Measurements from ENCODE around the gene NFXL1. TPM values are rescaled to one million over a fixed set of nuclear protein-coding genes. Genes with fewer than 3 reads are reported as not detected.

Gene NFXL1
- total RNA-seq, 2 donors from 2014 or later: 17.5 to 19.1 TPM

DNA sequence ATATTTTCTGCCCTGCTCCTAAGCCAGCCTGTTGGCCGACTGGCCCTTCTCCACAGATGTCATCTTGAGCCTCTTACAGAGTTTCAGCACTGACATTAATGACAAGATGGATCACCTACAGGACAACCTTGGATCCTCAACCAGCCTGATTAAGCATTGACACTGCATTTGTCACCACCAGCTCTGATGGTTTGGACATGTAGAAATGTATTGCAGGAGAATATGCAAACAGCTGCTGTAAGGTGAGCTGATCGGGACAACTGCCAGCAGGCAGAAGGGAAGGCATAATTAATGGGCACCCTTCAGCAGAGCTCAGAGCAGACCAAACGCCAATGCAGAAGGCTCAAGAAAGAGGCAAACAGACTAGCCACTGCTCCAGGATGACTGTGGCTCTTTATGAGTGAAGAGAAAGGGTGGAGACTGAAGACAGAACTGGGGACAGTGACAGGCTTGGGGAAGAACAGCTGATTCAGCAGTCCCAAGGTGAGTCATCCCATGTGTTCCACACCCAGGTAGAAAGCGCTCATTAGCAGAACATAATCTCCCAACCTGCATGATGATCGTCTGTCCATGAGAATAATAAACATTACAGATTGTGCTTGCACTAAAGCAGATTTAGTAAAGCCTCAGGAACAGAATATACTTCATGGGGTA is 83.2 kb downstream of the NFXL1 start:
- Histone ChIP-seq H3K27me3 (replicated peaks; ENCODE audit: insufficient read depth) (no peaks in the 10 kb centered on the region), H3K27ac (no peak overlapping the region), H3K4me3 (no peak overlapping the region), H3K9me3 (no peaks in the 10 kb centered on the region), H3K36me3 (no peaks in the 10 kb centered on the region), H3K4me1 (replicated peaks) (no peaks in the 10 kb centered on the region)
- intact Hi-C loops (cut with DNase I): no loop called here
- DNase-seq (ENCODE audit: low spot score): no peak
- 58% methylated on average over 5 of the region's 5 CpGs for WGBS
- no peak for TF ChIP-seq POLR2A (IDR thresholded peaks at IDR 0.05)
- no peak for TF ChIP-seq POLR2AphosphoS5 (IDR thresholded peaks at IDR 0.05)
- TF ChIP-seq, protein P1, sequence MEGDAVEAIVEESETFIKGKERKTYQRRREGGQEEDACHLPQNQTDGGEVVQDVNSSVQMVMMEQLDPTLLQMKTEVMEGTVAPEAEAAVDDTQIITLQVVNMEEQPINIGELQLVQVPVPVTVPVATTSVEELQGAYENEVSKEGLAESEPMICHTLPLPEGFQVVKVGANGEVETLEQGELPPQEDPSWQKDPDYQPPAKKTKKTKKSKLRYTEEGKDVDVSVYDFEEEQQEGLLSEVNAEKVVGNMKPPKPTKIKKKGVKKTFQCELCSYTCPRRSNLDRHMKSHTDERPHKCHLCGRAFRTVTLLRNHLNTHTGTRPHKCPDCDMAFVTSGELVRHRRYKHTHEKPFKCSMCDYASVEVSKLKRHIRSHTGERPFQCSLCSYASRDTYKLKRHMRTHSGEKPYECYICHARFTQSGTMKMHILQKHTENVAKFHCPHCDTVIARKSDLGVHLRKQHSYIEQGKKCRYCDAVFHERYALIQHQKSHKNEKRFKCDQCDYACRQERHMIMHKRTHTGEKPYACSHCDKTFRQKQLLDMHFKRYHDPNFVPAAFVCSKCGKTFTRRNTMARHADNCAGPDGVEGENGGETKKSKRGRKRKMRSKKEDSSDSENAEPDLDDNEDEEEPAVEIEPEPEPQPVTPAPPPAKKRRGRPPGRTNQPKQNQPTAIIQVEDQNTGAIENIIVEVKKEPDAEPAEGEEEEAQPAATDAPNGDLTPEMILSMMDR (IDR thresholded peaks at IDR 0.05): no peak

- H3K36me3 ChIP-seq: no peaks in the 10 kb centered on the region
- WGBS: 66% methylated on average over 3 of the region's 3 CpGs
- no peaks in the 10 kb centered on the region for H3K9me3 ChIP-seq
- DNase-seq (ENCODE audit: low spot score): no peak
- no peaks in the 10 kb centered on the region for H3K4me1 ChIP-seq (replicated peaks)
- intact Hi-C loops (cut with DNase I): no loop called here
- TF ChIP-seq, protein P1 (IDR thresholded peaks at IDR 0.05): no peak
- TF ChIP-seq POLR2AphosphoS5 (IDR thresholded peaks at IDR 0.05) (no peak), POLR2A (IDR thresholded peaks at IDR 0.05) (no peak)
- H3K27ac ChIP-seq: no peak overlapping the region
- H3K4me3 ChIP-seq: no peak overlapping the region
- H3K27me3 ChIP-seq (replicated peaks; ENCODE audit: insufficient read depth): no peaks in the 10 kb centered on the region
Measured at GRCh38 chr4:47830265-47831025, 83.9 kb downstream of the NFXL1 start.

GRCh38 chr4:47829438-47829837 is 84.9 kb downstream of the NFXL1 start:
- Histone ChIP-seq H3K4me3 (no peak overlapping the region), H3K27ac (no peak overlapping the region), H3K4me1 (replicated peaks) (no peaks in the 10 kb centered on the region), H3K9me3 (no peaks in the 10 kb centered on the region), H3K27me3 (replicated peaks; ENCODE audit: insufficient read depth) (no peaks in the 10 kb centered on the region), H3K36me3 (no peaks in the 10 kb centered on the region)
- intact Hi-C loops (cut with DNase I): no loop called here
- TF ChIP-seq POLR2A (IDR thresholded peaks at IDR 0.05): no peak
- no peak for TF ChIP-seq POLR2AphosphoS5 (IDR thresholded peaks at IDR 0.05)
- TF ChIP-seq, protein P1 (IDR thresholded peaks at IDR 0.05): no peak
- no peak for DNase-seq (ENCODE audit: low spot score)

DNA sequence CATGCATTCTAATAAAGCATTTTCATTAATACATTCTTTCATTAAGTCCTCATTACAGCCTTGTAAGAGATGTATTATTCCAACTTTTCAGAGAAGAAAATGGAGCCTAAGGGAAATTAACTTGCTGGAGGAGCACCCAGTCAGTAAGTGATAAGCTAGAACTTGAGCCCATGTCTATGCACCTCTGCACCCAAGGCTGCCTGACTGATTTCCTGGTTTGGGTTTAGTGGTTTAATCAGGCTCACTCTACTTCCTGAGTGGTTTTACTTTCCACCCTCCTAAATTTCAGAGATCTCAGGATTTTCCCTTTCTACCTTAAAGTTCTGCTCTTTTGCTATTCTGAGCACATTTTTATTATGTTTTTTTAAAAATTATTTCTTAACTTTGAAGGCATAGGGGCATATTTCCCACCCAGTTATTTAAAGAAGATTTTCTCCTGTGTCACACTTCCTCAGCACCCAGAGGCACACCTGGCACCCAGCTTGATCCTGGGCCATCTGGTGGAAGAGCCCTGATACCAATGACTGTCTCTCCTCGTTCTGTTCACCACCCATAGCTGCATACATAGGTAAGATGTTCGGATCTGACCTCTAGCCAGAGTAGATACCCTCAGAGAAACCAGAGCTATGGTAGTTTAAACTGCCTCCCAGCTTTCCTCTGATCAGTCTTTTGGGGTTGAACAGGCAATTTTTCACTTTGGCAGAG is 86.9 kb downstream of the NFXL1 start:
- H3K27ac ChIP-seq: no peak overlapping the region
- WGBS: 96% methylated on average over 2 of the region's 2 CpGs
- no peaks in the 10 kb centered on the region for H3K9me3 ChIP-seq
- DNase-seq (ENCODE audit: low spot score): no peak
- no peaks in the 10 kb centered on the region for H3K27me3 ChIP-seq (replicated peaks; ENCODE audit: insufficient read depth)
- no peaks in the 10 kb centered on the region for H3K36me3 ChIP-seq
- TF ChIP-seq POLR2AphosphoS5 (IDR thresholded peaks at IDR 0.05): no peak
- intact Hi-C loops (cut with DNase I): no loop called here
- no peak overlapping the region for H3K4me3 ChIP-seq
- H3K4me1 ChIP-seq (replicated peaks): no peaks in the 10 kb centered on the region

DNA sequence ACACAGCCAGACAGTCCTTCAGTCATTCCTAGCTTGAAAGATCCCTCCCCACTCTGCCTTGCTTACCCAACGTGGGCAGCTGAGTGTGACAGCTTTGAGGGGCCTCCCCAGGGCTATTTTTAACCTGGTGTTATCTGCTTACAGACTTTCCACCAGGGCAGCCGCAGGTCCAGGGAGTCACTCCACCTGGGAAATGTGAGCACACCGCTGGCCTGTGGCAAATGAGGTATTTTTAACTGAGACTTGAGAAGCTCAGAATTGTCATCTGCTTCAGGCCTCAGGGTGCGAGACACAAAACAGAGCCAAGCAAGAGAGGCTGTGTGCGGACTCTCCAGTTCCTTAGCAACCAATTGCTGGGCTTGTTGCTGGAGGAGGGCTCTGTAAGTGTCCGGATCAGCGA is 89.5 kb downstream of the NFXL1 start:
- Histone ChIP-seq H3K27me3 (replicated peaks; ENCODE audit: insufficient read depth) (no peaks in the 10 kb centered on the region), H3K4me3 (no peak overlapping the region), H3K27ac (no peak overlapping the region), H3K36me3 (no peaks in the 10 kb centered on the region), H3K4me1 (replicated peaks) (no peaks in the 10 kb centered on the region), H3K9me3 (no peaks in the 10 kb centered on the region)
- no peak for DNase-seq (ENCODE audit: low spot score)
- TF ChIP-seq, protein P1 (IDR thresholded peaks at IDR 0.05): no peak
- no peak for TF ChIP-seq POLR2A (IDR thresholded peaks at IDR 0.05)
- TF ChIP-seq POLR2AphosphoS5 (IDR thresholded peaks at IDR 0.05): no peak
- WGBS: 85% methylated on average over 7 of the region's 7 CpGs
- intact Hi-C loops (cut with DNase I): no loop called here

Data from prostate gland (tissue), 2 donors.